NK-92 treated with Interleukin-12 subunit alpha and Interleukin-12 subunit beta, amount 100 ng/mL, for 24 hours (cell line): ENCODE measurements around the gene PIK3CD.

Experiments used
- DNase-seq: peaks from one replicate; lab custom pipeline; 2025; lab: John Stamatoyannopoulos, UW

The PIK3CD gene

GRCh38 chr1:9774712-9775679 is 123.5 kb downstream of the PIK3CD start:
- DNase-seq, result no peak

GRCh38 chr1:9776685-9777084 is 125.2 kb downstream of the PIK3CD start:
- no peak for DNase-seq
